ENCODE measurements around the gene CTBP1.

The CTBP1 gene

DNA sequence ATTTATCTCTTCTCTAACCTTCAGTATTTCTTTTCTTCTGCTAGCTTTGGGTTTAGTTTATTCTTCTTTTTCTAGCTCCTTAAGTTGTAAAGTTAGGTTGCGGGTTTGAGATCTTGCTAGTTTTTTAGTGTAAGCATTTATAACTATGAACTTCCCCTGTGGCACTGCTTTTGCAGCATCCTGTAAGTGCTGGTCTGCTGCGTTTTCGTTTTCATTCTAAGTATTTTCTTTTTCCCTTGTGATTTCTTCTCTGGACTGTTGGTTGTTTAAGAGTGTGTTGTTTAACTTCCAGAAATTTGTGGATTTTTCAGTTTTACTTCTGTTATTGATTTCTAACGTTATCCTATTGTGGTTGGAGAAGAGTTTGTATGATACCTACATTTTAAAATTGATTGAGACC is 11.0 kb upstream of the CTBP1 start:
- DNase-seq (ENCODE audit: low read depth), result no peak
- no peaks in the 10 kb centered on the region for H3K36me3 ChIP-seq (ENCODE audit: control insufficient read depth, insufficient read depth, low read length, severe bottlenecking)
- H3K9ac ChIP-seq (ENCODE audit: low read length), result no peak overlapping the region
- H3K4me3 ChIP-seq (ENCODE audit: low read length), result no peak overlapping the region
- H3K27me3 ChIP-seq (replicated peaks; ENCODE audit: control insufficient read depth, insufficient read depth, low read length), result no peaks in the 10 kb centered on the region
- H3K9me3 ChIP-seq (ENCODE audit: control insufficient read depth, low read length), result peaks cover 33% of the 10 kb centered on the region
- H3K4me1 ChIP-seq (ENCODE audit: control insufficient read depth, insufficient read depth, low read length), result no peaks in the 10 kb centered on the region

DNA sequence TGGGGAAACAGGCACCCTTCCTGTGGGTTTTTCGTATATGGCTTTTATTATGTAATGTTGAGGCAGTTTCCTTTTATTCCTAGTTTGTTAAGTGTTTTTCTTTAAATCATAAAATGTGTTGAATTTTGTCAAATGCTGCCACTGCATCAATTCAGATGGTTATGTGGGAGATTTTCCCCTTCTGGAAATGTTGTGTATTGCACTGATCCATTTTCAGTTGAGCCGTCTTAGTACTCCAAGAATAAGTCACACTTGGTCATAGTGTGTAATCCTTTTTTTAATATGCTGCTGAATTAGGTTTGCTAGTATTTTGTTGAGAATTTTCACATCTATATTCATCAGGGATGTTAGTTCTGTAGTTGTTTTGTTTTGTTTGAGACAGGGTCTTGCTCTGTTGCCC is 9.5 kb upstream of the CTBP1 start:
- H3K4me1 ChIP-seq (ENCODE audit: control insufficient read depth, insufficient read depth, low read length), result no peaks in the 10 kb centered on the region
- peaks cover 34% of the 10 kb centered on the region for H3K9me3 ChIP-seq (ENCODE audit: control insufficient read depth, low read length)
- DNase-seq (ENCODE audit: low read depth), result no peak

DNA sequence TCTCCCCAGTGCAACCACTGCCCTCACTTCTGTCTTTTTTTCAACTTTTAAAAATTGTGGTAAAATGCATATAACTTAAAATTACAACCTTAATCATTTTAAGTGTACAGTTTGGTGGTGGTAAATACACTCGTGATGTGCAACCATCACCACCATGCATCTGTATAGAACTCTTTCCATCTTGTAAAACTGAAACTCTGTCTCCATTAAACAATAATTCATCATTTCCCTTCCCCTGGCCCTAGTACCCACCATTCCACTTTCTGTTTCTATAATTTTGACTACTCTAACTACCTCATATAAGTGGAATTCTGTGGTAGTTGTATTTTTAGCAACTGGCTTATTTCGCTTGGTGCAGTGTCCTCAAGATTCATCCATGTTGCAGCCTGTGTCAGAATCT is 6.8 kb upstream of the CTBP1 start:
- Histone ChIP-seq H3K36me3 (ENCODE audit: control insufficient read depth, insufficient read depth, low read length, severe bottlenecking) (peaks cover 6% of the 10 kb centered on the region), H3K4me3 (ENCODE audit: low read length) (peak overlapping the region; percentile 22), H3K9me3 (ENCODE audit: control insufficient read depth, low read length) (peaks cover 36% of the 10 kb centered on the region), H3K9ac (ENCODE audit: low read length) (no peak overlapping the region), H3K27me3 (replicated peaks; ENCODE audit: control insufficient read depth, insufficient read depth, low read length) (no peaks in the 10 kb centered on the region), H3K4me1 (ENCODE audit: control insufficient read depth, insufficient read depth, low read length) (no peaks in the 10 kb centered on the region)
- DNase-seq (ENCODE audit: low read depth), result no peak

More for the DNA sequence above, 9.5 kb upstream of the CTBP1 start:
- H3K9ac ChIP-seq (ENCODE audit: low read length), result no peak overlapping the region
- H3K4me3 ChIP-seq (ENCODE audit: low read length), result no peak overlapping the region
- no peaks in the 10 kb centered on the region for H3K36me3 ChIP-seq (ENCODE audit: control insufficient read depth, insufficient read depth, low read length, severe bottlenecking)
- no peaks in the 10 kb centered on the region for H3K27me3 ChIP-seq (replicated peaks; ENCODE audit: control insufficient read depth, insufficient read depth, low read length)

DNA sequence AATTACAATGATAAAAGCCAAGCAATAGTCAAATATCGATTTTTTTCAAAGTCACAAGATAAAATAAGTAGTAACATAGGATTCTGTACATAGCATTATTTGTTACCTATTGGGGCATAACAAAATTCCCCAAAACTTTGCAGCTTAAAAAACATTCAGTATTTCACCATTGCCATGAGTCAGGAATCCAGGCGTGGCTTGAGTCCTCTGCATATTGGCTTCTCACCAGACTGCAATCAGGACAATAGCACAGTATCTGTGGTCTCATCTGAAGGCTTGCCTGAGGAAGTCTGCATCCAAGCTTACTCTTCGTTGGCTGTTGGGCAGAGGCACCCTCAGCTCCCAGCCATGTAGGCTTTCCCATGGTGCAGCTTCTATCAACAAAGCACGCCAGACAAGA is 6.2 kb upstream of the CTBP1 start:
- H3K4me1 ChIP-seq (ENCODE audit: control insufficient read depth, insufficient read depth, low read length), result peaks cover 4% of the 10 kb centered on the region
- DNase-seq (ENCODE audit: low read depth), result no peak
- no peaks in the 10 kb centered on the region for H3K27me3 ChIP-seq (replicated peaks; ENCODE audit: control insufficient read depth, insufficient read depth, low read length)
- H3K36me3 ChIP-seq (ENCODE audit: control insufficient read depth, insufficient read depth, low read length, severe bottlenecking), result peaks cover 6% of the 10 kb centered on the region
- peak overlapping the region; percentile 22 for H3K4me3 ChIP-seq (ENCODE audit: low read length)
- peaks cover 36% of the 10 kb centered on the region for H3K9me3 ChIP-seq (ENCODE audit: control insufficient read depth, low read length)
- no peak overlapping the region for H3K9ac ChIP-seq (ENCODE audit: low read length)

DNA sequence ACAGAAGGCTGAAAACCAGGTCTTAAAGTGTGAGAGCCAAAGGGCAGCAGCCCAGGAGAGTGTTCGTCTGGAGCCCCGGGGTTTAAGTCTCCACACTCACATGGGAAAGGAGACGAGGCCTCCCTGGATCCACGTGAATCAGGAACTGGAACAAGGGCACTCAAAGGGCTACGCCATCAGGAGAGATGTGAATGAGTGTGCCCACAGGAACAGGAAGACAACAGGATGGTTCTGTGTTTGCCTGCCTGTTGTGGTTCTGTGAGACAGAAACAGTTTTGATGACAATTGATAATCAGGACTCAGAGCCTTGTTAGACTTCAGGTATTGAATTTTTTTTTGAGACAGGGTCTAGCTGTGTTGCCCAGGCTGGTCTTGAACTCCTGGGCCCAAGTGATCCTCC is 4.9 kb upstream of the CTBP1 start:
- Histone ChIP-seq H3K4me3 (ENCODE audit: low read length) (no peak overlapping the region), H3K27me3 (replicated peaks; ENCODE audit: control insufficient read depth, insufficient read depth, low read length) (no peaks in the 10 kb centered on the region), H3K4me1 (ENCODE audit: control insufficient read depth, insufficient read depth, low read length) (peaks cover 8% of the 10 kb centered on the region), H3K9ac (ENCODE audit: low read length) (no peak overlapping the region), H3K9me3 (ENCODE audit: control insufficient read depth, low read length) (peaks cover 36% of the 10 kb centered on the region), H3K36me3 (ENCODE audit: control insufficient read depth, insufficient read depth, low read length, severe bottlenecking) (peaks cover 6% of the 10 kb centered on the region)
- DNase-seq (ENCODE audit: low read depth), result no peak

DNA sequence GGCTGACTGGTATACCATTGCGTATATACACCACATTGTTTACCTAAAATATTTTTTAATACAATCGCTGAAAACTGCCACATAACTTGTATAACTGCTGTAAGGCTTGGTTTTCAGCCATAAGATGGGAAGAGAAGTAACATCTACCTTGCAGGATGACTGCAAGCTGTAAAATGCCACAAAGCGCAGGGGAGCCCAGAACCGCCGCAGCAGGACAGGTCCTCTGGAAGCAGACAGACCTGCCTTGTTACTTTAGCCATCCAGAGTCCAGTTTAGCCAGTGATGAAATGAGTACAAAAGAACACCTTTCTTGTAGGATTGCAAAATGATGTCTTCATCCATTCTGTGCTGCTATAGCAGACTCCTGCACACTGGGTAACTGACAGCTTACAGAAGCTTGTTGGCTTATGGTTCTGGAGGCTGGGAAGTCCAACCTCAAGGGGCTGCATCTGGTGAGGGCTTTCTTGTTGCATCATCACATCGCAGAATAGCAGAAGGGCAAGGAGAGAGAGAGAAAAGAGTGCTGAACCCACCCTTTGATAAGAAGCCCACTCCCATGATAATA is 4.1 kb upstream of the CTBP1 start:
- DNase-seq (ENCODE audit: low read depth), result no peak
- peaks cover 6% of the 10 kb centered on the region for H3K36me3 ChIP-seq (ENCODE audit: control insufficient read depth, insufficient read depth, low read length, severe bottlenecking)
- no peak overlapping the region for H3K9ac ChIP-seq (ENCODE audit: low read length)
- no peak overlapping the region for H3K4me3 ChIP-seq (ENCODE audit: low read length)
- peaks cover 8% of the 10 kb centered on the region for H3K4me1 ChIP-seq (ENCODE audit: control insufficient read depth, insufficient read depth, low read length)
- peaks cover 31% of the 10 kb centered on the region for H3K9me3 ChIP-seq (ENCODE audit: control insufficient read depth, low read length)
- H3K27me3 ChIP-seq (replicated peaks; ENCODE audit: control insufficient read depth, insufficient read depth, low read length), result no peaks in the 10 kb centered on the region

DNA sequence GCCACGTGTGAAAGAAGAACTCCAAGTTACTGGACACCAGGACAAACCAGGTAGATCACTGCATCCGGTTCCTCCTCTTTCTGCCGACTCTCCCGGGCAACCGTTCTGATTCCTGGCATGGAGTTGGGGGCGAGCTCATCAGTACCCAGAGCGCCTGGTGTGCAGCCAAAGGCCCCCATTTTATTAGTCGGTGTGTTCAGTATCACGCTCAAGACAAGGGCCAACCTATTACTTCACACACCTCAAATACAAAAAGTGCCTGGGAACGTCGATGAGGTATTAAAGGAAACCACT is 2.8 kb upstream of the CTBP1 start:
- Histone ChIP-seq H3K27me3 (replicated peaks; ENCODE audit: control insufficient read depth, insufficient read depth, low read length) (no peaks in the 10 kb centered on the region), H3K36me3 (ENCODE audit: control insufficient read depth, insufficient read depth, low read length, severe bottlenecking) (peaks cover 6% of the 10 kb centered on the region), H3K4me1 (ENCODE audit: control insufficient read depth, insufficient read depth, low read length) (peaks cover 14% of the 10 kb centered on the region), H3K4me3 (ENCODE audit: low read length) (no peak overlapping the region), H3K9me3 (ENCODE audit: control insufficient read depth, low read length) (peaks cover 20% of the 10 kb centered on the region), H3K9ac (ENCODE audit: low read length) (no peak overlapping the region)
- no peak for DNase-seq (ENCODE audit: low read depth)

DNA sequence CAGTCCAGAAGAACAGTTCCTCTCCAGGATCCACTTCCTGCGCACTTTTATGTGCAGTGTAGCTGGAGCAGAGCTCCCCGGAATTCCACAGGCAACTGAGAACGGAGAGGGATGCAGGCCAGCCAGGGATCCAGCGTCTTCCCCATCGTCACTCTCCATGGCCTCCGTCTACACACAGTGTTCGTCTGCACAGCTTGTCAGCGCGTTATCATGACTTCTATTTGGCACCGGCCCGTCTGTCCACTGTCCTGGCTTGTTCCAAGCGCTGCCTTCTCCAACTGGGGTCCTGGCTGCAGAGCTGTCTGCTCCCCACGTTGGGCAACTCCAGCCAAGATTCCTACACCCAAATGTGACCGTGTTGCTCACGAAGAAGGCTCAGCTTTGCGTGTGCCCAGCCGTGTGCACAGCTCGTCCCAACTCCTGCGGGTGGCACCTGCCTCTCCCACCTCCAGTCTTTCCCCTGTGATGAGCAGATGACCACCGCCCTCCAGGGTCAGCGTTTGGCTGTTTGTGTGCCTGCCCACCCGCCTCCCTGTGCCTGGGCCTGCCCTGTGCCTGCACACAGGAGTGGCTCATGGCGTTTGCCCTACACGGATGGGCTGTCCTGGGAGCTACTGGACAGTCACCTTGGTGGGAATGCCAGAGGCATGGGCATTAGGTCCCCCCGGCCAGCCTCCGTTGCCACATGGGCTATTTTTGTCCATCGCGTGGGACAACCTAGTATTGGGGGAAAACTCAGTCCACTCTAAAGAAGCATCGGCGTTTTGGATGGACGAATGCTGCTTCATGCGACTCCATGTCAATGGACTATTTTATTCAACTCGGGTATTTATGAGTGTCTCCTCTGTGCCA is 2.2 kb upstream of the CTBP1 start:
- no peaks in the 10 kb centered on the region for H3K27me3 ChIP-seq (replicated peaks; ENCODE audit: control insufficient read depth, insufficient read depth, low read length)
- peaks cover 20% of the 10 kb centered on the region for H3K4me1 ChIP-seq (ENCODE audit: control insufficient read depth, insufficient read depth, low read length)
- no peak overlapping the region for H3K9ac ChIP-seq (ENCODE audit: low read length)
- H3K9me3 ChIP-seq (ENCODE audit: control insufficient read depth, low read length), result peaks cover 15% of the 10 kb centered on the region
- H3K36me3 ChIP-seq (ENCODE audit: control insufficient read depth, insufficient read depth, low read length, severe bottlenecking), result peaks cover 6% of the 10 kb centered on the region
- DNase-seq (ENCODE audit: low read depth), result no peak
- H3K4me3 ChIP-seq (ENCODE audit: low read length), result no peak overlapping the region

DNA sequence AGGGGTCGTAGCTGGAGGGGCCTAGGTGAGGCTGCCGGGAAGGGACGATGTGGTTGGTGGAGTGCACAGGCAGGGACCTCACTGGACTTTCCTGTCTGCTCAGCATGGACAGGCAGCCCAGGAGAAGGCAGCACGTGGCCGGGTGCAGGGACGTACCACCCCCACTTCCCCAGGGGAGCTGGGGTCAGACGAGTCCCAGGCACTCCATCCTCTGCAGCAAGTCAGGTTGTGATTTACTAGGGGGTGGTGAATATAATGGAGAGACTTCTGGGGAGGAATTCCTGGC is 1.5 kb upstream of the CTBP1 start:
- H3K4me3 ChIP-seq (ENCODE audit: low read length), result peak overlapping the region; percentile 85
- H3K27me3 ChIP-seq (replicated peaks; ENCODE audit: control insufficient read depth, insufficient read depth, low read length), result no peaks in the 10 kb centered on the region
- peaks cover 27% of the 10 kb centered on the region for H3K4me1 ChIP-seq (ENCODE audit: control insufficient read depth, insufficient read depth, low read length)

DNA sequence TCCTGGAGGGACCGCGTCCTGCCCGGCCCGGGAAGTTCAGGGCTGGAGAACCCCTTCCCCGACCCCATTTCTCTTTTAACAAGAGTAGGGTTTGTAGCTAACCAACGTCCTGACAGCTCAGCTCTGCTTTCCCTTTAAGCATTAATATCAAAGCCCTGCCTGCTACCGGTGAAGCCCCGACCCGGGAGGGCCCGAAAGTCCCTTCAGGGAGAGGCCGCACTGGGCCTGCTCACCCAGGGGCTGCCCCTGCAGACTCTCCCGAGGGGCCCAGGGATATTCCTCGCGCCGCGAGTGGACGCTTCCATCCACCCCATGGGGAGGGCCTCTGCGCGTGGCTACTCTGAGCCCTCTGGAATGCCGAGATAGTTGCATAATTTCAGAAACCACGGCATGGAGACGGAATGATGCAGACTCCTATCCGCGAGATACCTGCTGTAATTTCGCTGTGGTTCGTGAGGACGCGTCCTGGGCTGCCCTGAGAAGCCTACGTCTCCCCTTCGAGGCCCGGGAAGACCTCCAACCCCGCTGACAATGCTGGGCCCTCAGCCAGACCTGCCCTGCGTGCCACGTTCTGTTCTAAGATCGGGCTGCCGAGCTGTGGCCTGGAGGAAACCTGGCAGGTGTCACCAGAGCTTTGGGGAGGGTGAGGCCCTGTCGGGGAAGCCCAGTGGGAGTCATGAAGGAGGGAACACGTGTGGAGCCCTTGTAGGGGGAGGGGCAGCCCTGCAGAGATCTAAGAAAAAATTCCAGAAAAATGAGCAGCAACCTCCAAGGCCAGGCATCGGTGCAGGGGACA is 999 bp upstream of the CTBP1 start:
- H3K36me3 ChIP-seq (ENCODE audit: control insufficient read depth, insufficient read depth, low read length, severe bottlenecking), result peaks cover 6% of the 10 kb centered on the region
- H3K9me3 ChIP-seq (ENCODE audit: control insufficient read depth, low read length), result peaks cover 3% of the 10 kb centered on the region
- peaks cover 31% of the 10 kb centered on the region for H3K4me1 ChIP-seq (ENCODE audit: control insufficient read depth, insufficient read depth, low read length)
- peak overlapping the region; percentile 94 for H3K9ac ChIP-seq (ENCODE audit: low read length)
- H3K4me3 ChIP-seq (ENCODE audit: low read length), result peak overlapping the region; percentile 85
- no peak for DNase-seq (ENCODE audit: low read depth)
- H3K27me3 ChIP-seq (replicated peaks; ENCODE audit: control insufficient read depth, insufficient read depth, low read length), result no peaks in the 10 kb centered on the region

More for the DNA sequence above, 1.5 kb upstream of the CTBP1 start:
- no peak for DNase-seq (ENCODE audit: low read depth)
- peaks cover 8% of the 10 kb centered on the region for H3K9me3 ChIP-seq (ENCODE audit: control insufficient read depth, low read length)
- H3K36me3 ChIP-seq (ENCODE audit: control insufficient read depth, insufficient read depth, low read length, severe bottlenecking), result peaks cover 6% of the 10 kb centered on the region
- H3K9ac ChIP-seq (ENCODE audit: low read length), result peak overlapping the region; percentile 94

DNA sequence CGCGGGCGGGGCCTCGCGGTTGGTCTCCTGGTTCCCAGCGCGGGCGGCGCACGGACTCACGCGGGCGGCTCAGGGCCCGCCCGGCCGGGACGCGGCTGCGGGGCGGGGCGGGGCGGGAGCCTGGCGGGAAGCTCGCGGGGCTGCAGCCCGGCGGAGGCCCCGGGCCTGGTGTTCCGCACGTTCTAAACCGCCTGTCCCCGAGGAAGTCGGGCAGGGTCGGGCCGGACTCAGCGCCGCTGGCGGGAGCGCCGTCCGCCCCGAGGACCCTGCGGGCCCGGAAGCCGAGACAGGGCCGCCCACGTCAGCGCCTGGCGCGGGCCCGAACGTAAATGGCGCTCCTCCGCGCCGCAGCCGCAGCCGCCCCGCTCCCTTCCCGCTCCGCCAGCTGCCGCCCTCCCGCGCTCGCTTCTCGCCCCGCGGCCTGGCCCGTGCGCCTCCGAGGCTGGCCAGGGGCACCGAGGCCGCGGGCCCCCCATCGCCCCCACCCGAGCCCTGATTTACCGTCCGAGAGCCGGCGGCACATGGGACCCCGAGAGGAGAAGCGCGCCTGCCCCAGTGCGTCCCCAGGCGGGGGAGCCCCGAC is 309 bp upstream of the CTBP1 start:
- peak; percentile 96 for DNase-seq (ENCODE audit: low read depth)
- Histone ChIP-seq H3K36me3 (ENCODE audit: control insufficient read depth, insufficient read depth, low read length, severe bottlenecking) (peaks cover 6% of the 10 kb centered on the region), H3K9me3 (ENCODE audit: control insufficient read depth, low read length) (peaks cover 3% of the 10 kb centered on the region), H3K27me3 (replicated peaks; ENCODE audit: control insufficient read depth, insufficient read depth, low read length) (no peaks in the 10 kb centered on the region), H3K4me3 (ENCODE audit: low read length) (peak overlapping the region; percentile 85), H3K9ac (ENCODE audit: low read length) (peak overlapping the region; percentile 94), H3K4me1 (ENCODE audit: control insufficient read depth, insufficient read depth, low read length) (peaks cover 38% of the 10 kb centered on the region)
